HG03097 (cell line): ENCODE results near the gene LILRA2.
"Not testable (repeated sequence)": the region's sequence is repeated elsewhere in the genome, so short reads cannot be mapped to it uniquely, and the experiment has no call there.

Experiments
- ATAC-seq: cut with Tn5 transposase; IDR thresholded peaks from one replicate; pipeline ENCODE4 v1.9.1; 2021; ENCODE audit not compliant: unreplicated experiment, low FRiP score

The LILRA2 gene

DNA sequence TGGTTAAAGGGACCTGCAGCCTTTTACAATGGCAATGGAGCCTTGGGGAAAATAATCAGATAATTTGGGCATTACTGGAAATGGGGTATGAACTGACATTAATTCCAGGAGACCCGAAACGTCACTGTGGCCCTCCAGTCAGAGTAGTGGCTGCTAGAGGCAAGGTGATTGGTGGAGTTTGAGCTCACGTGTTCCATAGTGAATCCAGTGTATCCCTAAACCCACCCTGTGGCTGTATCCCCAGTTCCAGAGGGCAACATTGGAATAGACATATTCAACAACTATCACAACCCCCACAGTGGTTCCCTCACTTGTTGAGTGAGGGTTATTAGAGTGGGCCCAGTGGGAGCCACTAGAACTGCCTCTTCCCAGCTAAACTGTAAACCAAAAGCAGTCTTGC lies 3.3 kb upstream of the LILRA2 start:
- ATAC-seq: no peak

GRCh38 chr19:54571715-54572615 lies 1.6 kb upstream of the LILRA2 start:
- not testable (repeated sequence) for ATAC-seq

- ATAC-seq: no peak
Measured at GRCh38 chr19:54572696-54573311, 786 bp upstream of the LILRA2 start.

- ATAC-seq: no peak
Measured at GRCh38 chr19:54574051-54574450, 461 bp downstream of the LILRA2 start.

DNA sequence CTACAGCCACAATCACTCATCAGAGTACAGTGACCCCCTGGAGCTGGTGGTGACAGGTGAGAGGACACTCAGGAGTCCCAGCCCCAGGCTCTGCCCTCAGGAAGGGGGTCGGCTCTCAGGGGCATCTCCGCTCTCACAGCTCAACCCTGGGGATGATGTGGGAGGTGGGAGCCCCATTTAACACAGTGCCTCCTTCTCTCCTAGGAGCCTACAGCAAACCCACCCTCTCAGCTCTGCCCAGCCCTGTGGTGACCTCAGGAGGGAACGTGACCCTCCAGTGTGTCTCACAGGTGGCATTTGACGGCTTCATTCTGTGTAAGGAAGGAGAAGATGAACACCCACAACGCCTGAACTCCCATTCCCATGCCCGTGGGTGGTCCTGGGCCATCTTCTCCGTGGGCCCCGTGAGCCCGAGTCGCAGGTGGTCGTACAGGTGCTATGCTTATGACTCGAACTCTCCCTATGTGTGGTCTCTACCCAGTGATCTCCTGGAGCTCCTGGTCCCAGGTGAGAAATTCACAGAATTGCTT lies 1.0 kb downstream of the LILRA2 start:
- ATAC-seq: no peak

GRCh38 chr19:54575205-54575604 lies 1.6 kb downstream of the LILRA2 start:
- not testable (repeated sequence) for ATAC-seq

DNA sequence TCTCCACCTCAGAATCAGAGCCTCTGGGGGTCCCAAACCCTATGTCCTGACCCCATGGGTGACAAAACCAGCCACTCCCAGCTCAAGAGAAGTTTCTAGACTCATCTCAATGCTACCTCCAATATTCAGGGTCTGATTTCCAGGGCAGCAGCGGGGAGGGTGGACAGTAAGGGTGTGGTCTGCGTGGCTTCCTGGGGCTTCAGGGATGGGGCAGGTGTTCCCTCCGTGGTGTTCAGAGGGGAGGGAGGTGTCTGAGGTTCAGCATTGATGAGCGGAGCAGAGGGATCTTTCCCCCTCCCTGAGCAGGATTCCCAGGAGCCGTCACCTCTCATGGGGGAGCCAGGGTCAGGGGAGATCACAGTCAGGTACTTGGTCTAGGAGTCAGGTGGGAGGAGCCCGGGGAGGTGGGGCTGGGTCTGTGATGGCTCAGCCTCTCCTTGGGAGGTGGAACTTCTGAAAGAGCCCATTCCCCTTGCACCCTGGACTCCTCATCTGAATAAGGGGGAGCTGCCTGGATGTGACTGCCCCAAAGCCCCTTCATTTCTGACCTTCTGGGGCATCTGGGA lies 2.9 kb downstream of the LILRA2 start:
- no peak for ATAC-seq

GRCh38 chr19:54577334-54577733 lies 3.7 kb downstream of the LILRA2 start:
- no peak for ATAC-seq

DNA sequence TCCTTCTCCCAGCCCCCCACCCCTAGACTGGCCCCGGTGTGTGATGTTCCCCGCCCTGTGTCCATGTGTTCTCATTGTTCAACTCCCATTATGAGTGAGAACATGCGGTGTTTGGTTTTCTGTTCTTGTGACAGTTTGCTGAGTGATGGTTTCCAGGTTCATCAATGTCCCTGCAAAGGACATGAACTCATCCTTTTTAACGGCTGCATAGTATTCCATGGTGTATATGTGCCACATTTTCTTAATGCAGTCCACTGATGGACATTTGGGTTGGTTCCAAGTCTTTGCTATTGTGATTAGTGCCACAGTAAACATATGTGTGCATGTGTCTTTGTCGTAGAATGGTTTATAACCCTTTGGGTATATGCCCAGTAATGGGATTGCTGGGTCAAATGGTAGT lies 4.7 kb downstream of the LILRA2 start:
- ATAC-seq: not testable (repeated sequence)

GRCh38 chr19:54586397-54586796 lies 12.8 kb downstream of the LILRA2 start:
- ATAC-seq: no peak

DNA sequence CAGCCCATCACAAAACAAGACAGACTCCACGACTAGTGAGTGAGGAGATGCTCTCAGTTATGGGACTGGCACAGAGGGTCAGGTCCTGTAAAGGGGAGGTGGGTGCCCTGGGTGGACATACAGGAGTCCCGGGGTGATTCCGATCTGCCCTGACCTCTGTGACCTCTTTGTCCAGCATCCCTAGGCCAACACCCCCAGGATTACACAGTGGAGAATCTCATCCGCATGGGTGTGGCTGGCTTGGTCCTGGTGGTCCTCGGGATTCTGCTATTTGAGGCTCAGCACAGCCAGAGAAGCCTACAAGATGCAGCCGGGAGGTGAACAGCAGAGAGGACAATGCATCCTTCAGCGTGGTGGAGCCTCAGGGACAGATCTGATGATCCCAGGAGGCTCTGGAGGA lies 13.4 kb downstream of the LILRA2 start:
- no peak for ATAC-seq

DNA sequence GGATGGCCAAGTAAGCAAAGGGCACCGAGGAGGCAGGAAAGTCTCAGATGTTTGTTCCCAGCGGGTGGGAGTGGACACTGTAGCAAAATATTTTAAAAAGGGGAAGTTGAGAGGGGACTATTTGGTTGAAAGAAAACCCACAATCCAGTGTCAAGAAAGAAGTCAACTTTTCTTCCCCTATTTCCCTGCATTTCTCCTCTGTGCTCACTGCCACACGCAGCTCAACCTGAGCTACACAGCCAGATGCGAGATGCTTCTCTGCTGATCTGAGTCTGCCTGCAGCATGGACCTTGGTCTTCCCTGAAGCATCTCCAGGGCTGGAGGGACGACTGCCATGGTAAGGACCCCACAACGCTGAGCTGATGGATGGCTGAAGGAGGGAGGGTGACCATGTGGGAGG lies 19.9 kb downstream of the LILRA2 start, which contains the start of gene LILRA1:
Gene LILRA1 (plus strand): TSS at position 188 of the 400 bp plus-strand sequence. CDS start 613 bp downstream, outside the sequence.
- not testable (repeated sequence) for ATAC-seq

DNA sequence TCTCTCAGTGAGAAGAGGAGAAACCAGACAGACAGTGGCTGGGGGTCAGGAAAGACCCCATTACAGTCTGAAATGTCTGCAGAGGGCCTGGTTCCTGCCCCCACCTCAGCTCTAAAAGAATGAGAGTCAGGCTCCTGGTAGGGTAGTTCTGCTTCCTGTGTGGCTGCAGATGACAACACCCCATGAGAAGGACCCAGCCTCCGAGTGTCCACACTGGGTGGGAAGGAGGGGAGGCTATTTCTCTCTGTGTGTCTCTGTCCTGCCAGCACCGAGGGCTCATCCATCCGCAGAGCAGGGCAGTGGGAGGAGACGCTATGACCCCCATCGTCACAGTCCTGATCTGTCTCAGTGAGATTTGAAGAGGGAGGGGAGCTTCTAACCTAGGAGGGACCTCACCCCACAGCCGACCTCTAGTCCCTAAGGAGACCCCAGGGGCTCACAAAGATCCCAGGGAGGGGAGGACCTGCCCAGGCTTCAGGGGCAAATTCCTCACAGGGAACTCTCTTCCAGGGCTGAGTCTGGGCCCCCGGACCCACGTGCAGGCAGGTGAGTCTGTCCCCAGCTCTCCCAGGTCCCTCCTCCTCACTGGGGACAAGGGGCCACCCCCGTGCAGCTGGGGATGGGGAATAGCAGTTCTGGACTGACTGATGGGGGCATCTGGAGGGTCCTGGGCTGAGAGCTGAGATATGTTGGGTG lies 20.5 kb downstream of the LILRA2 start:
- not testable (repeated sequence) for ATAC-seq

DNA sequence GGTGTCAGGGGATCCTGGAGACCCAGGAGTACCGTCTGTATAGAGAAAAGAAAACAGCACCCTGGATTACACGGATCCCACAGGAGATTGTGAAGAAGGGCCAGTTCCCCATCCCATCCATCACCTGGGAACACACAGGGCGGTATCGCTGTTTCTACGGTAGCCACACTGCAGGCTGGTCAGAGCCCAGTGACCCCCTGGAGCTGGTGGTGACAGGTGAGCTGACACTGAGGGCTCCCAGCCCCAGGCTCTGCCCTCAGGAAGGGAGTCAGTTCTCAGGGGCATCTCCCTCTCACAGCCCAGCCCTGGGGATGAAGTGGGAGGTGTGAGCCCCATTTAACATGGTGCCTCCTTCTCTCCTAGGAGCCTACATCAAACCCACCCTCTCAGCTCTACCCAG lies 21.1 kb downstream of the LILRA2 start:
- no peak for ATAC-seq

DNA sequence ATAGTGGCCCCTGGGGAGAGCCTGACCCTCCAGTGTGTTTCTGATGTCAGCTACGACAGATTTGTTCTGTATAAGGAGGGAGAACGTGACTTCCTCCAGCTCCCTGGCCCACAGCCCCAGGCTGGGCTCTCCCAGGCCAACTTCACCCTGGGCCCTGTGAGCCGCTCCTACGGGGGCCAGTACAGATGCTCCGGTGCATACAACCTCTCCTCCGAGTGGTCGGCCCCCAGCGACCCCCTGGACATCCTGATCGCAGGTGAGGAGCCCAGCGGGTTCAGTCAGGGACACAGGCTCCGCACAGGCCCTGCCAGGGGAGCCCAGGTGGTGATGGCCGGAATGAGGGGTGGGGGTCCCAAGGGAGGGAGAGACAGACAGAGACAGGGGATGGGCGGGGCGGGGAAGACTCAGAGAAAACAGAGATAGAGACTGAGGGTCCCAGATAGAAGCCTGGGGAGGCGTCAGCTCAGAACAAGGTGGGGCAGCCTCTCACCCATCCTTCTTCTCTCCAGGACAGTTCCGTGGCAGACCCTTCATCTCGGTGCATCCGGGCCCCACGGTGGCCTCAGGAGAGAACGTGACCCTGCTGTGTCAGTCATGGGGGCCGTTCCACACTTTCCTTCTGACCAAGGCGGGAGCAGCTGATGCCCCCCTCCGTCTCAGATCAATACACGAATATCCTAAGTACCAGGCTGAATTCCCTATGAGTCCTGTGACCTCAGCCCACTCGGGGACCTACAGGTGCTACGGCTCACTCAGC lies 22.3 kb downstream of the LILRA2 start:
- ATAC-seq: not testable (repeated sequence)

DNA sequence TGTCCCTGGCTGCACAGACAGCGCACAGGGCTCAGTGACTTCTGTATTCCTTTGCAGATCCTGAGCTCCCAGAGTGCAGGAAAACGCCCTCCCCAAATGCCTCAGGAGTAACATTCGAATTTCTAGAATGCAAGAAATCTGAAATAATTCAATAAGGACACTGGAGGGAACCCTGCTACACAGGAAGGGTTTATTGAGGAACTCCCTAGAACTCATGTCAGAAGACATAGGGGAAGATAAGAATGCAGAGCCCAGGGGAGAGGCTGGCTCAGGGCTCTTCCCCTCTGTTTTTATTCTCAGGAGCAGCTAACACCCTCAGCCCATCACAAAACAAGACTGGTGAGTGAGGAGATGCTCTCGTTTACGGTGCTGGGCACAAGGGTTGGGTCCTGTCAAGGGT lies 26.6 kb downstream of the LILRA2 start:
- ATAC-seq: no peak

DNA sequence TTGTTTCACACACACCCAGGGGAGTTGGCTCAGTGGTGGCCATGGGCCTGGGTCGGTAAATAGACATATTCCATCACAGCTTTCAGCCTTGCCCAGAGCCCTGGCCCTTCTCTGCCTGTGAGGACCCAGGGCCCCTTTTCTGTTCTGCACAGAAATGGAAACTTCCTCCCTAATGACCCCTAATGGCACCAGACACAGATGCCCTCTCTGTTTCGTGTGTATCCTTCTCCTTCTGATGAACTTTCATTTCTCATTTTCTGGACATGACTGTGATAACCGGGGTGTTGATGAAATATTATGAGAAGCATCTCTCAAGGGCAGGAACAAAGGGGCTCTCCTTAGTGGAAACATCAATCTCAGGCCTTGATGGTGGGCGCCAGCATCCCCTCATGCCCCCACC lies 32.6 kb downstream of the LILRA2 start:
- ATAC-seq: no peak

DNA sequence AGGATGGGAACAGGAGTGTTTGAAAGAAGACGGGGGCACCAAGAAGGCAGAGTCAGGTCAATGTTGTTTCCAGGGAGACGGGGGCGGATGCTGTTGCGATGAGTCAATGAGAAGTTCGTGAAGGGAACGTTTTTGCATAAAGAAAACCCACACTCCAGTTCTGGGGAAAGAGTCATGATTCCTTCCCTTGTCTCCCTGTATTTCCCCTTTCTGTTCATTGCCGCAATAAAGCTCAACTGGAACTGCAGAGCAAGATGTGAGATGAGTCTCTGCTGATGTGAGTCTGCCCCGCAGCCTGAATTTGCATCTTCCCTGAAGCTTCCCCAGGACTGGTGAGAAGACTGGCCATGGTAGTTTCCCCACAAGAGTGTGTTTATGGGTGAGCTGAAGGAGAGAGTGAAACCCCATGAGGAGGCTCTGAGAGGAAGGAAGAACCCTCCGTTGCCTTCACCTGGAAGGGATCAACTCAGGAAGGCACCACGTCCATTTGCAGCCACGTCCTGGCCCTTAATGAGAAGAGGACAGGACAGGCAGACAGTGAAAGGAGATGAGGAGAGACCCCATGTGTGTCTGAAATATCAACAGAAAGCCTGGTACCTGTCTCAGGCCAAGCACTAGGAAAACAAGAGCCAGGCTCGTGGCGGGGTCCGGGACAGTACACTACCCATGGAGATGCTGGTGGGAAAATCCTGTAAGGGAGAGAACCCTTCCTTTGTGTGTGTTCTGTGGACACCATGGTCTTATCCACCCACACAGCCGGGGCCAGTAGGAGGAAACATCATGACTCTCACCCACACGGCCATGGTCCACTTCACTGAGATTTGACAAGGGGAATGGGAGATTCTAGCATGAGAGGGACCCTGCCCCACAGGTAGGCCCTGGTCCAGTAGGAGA lies 33.5 kb downstream of the LILRA2 start:
- peak; percentile 56 for ATAC-seq

DNA sequence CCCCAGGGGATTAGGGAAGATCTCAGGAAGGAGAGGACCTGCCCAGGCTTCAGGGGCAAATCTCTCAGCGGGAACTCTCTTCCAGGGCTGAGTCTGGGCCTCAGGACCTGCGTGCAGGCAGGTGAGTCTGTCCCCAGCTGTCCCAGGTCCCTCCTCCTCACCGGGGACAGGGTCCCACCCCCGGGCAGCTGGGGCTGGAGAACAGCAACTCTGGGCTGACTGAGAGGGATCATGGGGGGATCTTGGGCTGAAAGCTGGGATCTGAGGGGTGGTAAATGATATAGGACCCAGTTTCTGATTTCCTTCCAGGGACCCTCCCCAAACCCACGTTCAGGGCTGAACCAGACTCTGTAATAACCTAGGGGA lies 34.2 kb downstream of the LILRA2 start:
- no peak for ATAC-seq
